ENCODE data around the gene AMHR2. TPM values are rescaled to one million over a fixed set of nuclear protein-coding genes. Genes with fewer than 3 reads are reported as not detected.

The AMHR2 gene
- total RNA-seq, 2 experiments from 2014 or later: not detected

DNA sequence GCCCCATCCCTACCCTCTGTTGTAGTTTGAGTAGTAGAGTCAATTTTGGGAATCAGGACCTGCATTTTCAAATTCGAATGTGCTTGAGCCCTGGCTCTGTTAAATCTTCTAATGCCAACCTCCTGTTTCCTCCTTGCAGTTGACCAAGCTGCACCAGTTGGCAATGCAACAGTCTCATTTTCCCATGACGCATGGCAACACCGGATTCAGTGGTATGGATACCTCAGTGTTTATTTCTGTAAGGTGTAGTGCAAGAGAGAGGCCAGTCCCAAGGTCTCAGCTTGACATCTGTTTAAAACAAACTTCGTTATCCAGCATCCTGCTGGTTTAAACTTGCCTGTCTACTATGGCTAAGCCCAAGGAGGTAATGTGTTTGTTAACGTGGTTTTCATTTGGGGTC is 43.4 kb downstream of the AMHR2 start:
- ChIA-PET POLR2A (interaction anchor here (1.0 kb wide), 1 partner anchor 8 kb away, joined by 5 read pairs; no protein-coding TSS in a partner anchor), CTCF (interaction anchor here (3.1 kb wide), 1 partner anchor 9 kb away, joined by 15 read pairs; no protein-coding TSS in a partner anchor)
- peaks cover 25% of the 10 kb centered on the region for H3K4me1 Mint-ChIP-seq (ENCODE audit: low read depth)
- DNase-seq (no peak), ATAC-seq (no peak)
- H3K27ac Mint-ChIP-seq: peak overlapping the region; percentile 5
- no peaks in the 10 kb centered on the region for H3K27me3 Mint-ChIP-seq (ENCODE audit: low read depth)
- peaks cover 82% of the 10 kb centered on the region for H3K36me3 Mint-ChIP-seq (ENCODE audit: low read depth)
- no peak overlapping the region for H3K4me3 Mint-ChIP-seq
- H3K9me3 Mint-ChIP-seq (ENCODE audit: insufficient read depth): no peaks in the 10 kb centered on the region

DNA sequence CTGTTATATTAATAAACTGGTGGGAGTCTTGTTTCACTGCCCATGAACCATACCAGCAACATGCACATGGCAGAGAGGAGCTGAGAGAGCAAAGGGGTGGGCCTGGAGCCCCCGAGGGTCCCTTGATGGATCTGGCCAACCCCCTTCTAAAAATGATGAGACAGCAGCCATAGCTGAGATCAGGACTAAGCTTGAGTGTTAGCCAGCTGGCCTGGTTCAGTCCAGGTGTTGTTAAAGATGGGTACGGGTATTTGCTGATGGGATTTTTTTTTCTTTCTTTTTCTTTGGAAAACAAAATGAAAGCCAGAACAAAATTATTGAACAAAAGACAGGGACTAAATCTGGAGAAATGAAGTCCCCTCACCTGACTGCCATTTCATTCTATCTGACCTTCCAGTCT is 44.2 kb downstream of the AMHR2 start:
- ChIA-PET CTCF (interaction anchor here (0.6 to 1.6 kb wide), 4 partner anchors 9 to 115 kb away, joined by 3 to 7 read pairs (median 4); no protein-coding TSS in a partner anchor), POLR2A (interaction anchor here (1.0 kb wide), 1 partner anchor 9 kb away, joined by 5 read pairs; no protein-coding TSS in a partner anchor)
- H3K27ac Mint-ChIP-seq: no peak overlapping the region
- no peak for ATAC-seq
- no peaks in the 10 kb centered on the region for H3K27me3 Mint-ChIP-seq (ENCODE audit: low read depth)
- peaks cover 81% of the 10 kb centered on the region for H3K36me3 Mint-ChIP-seq (ENCODE audit: low read depth)
- H3K9me3 Mint-ChIP-seq (ENCODE audit: insufficient read depth): no peaks in the 10 kb centered on the region
- H3K4me3 Mint-ChIP-seq: no peak overlapping the region
- H3K4me1 Mint-ChIP-seq (ENCODE audit: low read depth): peaks cover 25% of the 10 kb centered on the region
- DNase-seq: no peak

DNA sequence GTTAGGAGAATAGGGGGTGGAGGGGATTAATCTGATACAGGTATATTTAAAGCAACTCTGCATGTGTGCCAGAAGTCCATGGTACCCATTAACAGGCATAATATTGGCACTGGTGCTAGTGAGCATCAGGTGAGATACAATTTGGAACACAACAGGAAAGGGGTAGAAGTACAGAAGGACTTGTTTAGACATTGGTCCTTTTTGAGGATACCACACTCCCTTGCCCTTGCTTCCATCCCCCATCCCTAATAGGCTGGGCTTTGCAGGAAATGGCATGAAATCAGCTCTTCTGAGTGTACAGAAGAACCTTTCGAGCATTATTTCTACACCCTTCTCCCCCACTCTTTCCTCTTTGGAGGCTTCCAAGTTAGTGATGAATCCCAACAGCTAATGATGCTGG is 44.6 kb downstream of the AMHR2 start:
- Mint-ChIP-seq H3K36me3 (ENCODE audit: low read depth) (peaks cover 80% of the 10 kb centered on the region), H3K27ac (no peak overlapping the region), H3K4me3 (no peak overlapping the region), H3K9me3 (ENCODE audit: insufficient read depth) (no peaks in the 10 kb centered on the region), H3K4me1 (ENCODE audit: low read depth) (peaks cover 27% of the 10 kb centered on the region), H3K27me3 (ENCODE audit: low read depth) (no peaks in the 10 kb centered on the region)
- CTCF ChIA-PET: interaction anchor here (0.6 to 1.6 kb wide), 4 partner anchors 9 to 116 kb away, joined by 3 to 7 read pairs (median 4); no protein-coding TSS in a partner anchor
- POLR2A ChIA-PET: interaction anchor here (1.0 kb wide), 1 partner anchor 10 kb away, joined by 5 read pairs; no protein-coding TSS in a partner anchor
- ATAC-seq: no peak
- no peak for DNase-seq

DNA sequence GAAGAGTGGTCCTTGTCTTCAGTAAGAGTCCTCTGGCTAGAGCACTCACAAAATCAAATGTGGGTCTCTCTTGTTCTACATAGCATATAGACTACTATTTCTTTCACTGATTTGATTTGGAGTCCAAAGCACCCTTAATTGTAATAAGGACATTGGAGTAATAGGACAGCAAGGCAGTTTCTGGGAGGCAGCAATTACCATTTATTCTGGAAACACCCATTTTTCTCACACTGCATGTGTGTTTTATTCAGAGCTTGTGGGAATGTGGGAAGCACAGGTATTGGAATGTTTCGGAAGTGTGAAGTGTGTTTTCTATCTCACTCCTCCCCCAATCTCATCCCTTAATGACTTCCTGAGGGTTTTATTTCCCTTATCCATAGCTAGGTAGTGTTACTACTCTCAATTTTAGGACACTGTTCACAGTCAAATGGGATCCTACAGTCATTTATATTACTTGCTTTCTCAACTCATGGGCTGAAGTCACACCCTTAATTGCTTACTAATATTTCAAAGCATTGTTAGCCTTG is 48.5 kb downstream of the AMHR2 start:
- Mint-ChIP-seq H3K4me3 (no peak overlapping the region), H3K36me3 (ENCODE audit: low read depth) (peaks cover 81% of the 10 kb centered on the region), H3K4me1 (ENCODE audit: low read depth) (peaks cover 52% of the 10 kb centered on the region), H3K9me3 (ENCODE audit: insufficient read depth) (no peaks in the 10 kb centered on the region), H3K27me3 (ENCODE audit: low read depth) (no peaks in the 10 kb centered on the region), H3K27ac (no peak overlapping the region)
- no peak for DNase-seq
- ChIA-PET POLR2A (interaction anchor here (0.7 to 1.3 kb wide), 3 partner anchors 9 to 24 kb away, joined by 3 to 5 read pairs (median 3); no protein-coding TSS in a partner anchor), CTCF (interaction anchor here (0.9 to 8.6 kb wide), 5 partner anchors 10 to 151 kb away, joined by 3 to 78 read pairs (median 20); partner anchors contain the start of gene AAAS)
- no peak for ATAC-seq

DNA sequence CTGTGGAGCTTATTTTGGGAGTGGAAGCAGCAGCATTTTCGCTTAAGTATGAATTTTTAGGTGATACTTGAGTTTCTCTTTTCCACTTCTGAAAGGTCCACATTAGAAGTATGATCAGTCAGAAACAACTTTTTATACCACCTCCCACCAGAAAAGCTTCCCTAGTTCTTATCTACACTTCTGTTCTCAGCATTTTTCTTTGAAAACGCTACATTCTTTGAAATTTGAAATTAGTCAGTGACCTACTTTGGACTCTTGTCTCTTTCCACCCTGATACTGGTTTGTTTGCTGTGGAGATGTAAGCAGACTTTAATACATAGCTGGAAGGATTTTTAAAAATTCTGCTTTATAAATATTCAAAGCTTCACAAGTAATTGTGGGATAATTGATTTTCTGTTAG is 50.4 kb downstream of the AMHR2 start:
- CTCF ChIA-PET: interaction anchor here (0.9 to 8.6 kb wide), 7 partner anchors 8 to 153 kb away, joined by 3 to 78 read pairs (median 9); partner anchors contain the start of gene AAAS
- Mint-ChIP-seq H3K36me3 (ENCODE audit: low read depth) (peaks cover 79% of the 10 kb centered on the region), H3K9me3 (ENCODE audit: insufficient read depth) (no peaks in the 10 kb centered on the region), H3K27ac (peak overlapping the region; percentile 35), H3K4me3 (no peak overlapping the region), H3K27me3 (ENCODE audit: low read depth) (no peaks in the 10 kb centered on the region), H3K4me1 (ENCODE audit: low read depth) (peaks cover 47% of the 10 kb centered on the region)
- no peak for ATAC-seq
- no peak for DNase-seq
- POLR2A ChIA-PET: interaction anchor here (1.2 to 2.3 kb wide), 3 partner anchors 9 to 16 kb away, joined by 3 to 8 read pairs (median 5); no protein-coding TSS in a partner anchor

DNA sequence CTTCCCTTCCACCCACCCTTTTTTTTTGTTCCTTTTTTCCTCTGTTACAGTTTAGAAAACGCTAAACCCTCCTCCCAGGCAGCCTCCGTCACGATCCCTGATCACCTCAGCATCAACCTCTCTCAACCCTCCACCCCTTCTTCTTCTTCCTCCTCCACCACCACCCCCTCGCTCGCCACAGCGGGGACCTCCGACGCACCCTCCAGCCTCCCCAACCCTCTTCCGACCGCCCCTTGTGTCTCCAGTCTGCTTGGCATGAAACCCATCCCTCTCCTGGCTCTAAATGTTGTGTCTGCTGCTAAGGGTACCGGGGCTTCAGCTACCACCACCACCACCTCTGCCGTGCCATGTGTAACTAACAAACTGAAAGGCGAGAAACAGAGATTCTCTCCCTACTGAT is 51.2 kb downstream of the AMHR2 start:
- peaks cover 48% of the 10 kb centered on the region for H3K4me1 Mint-ChIP-seq (ENCODE audit: low read depth)
- ATAC-seq (peak; percentile 12), DNase-seq (no peak)
- no peaks in the 10 kb centered on the region for H3K9me3 Mint-ChIP-seq (ENCODE audit: insufficient read depth)
- peaks cover 82% of the 10 kb centered on the region for H3K36me3 Mint-ChIP-seq (ENCODE audit: low read depth)
- ChIA-PET POLR2A (interaction anchor here (0.5 to 2.7 kb wide), 6 partner anchors 8 to 24 kb away, joined by 4 to 16 read pairs (median 6); partner anchors contain the start of gene MAP3K12), CTCF (interaction anchor here (0.7 to 8.6 kb wide), 10 partner anchors 14 to 241 kb away, joined by 3 to 78 read pairs (median 9); partner anchors contain the start of genes AAAS, MAP3K12 and TARBP2)
- no peaks in the 10 kb centered on the region for H3K27me3 Mint-ChIP-seq (ENCODE audit: low read depth)
- H3K27ac Mint-ChIP-seq: peak overlapping the region; percentile 35
- no peak overlapping the region for H3K4me3 Mint-ChIP-seq

DNA sequence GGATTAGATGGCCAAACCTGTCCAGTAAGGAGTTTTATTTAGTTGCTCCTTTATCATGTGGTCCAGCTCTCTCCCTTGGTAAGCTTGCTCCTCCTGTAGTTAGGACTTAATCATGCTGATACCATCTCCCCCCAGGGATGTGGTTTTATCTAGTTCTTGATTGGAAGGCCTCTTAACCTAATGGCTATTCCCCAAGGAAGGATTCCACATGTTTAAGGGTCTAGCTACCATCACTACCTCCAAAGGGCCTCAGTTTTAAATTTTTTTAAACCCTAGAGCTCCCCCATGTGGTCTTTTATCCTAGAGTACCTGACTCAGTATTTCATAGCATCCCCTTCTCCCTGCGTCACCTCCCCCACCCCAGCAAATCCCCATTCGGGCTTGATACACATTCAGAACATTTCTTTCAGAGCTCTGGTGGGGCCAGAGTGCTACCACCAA is 53.1 kb downstream of the AMHR2 start:
- H3K27ac Mint-ChIP-seq: peak overlapping the region; percentile 43
- H3K36me3 Mint-ChIP-seq (ENCODE audit: low read depth): peaks cover 82% of the 10 kb centered on the region
- ChIA-PET POLR2A (interaction anchor here (0.5 to 2.7 kb wide), 7 partner anchors 21 to 110 kb away, joined by 3 to 16 read pairs (median 6); partner anchors contain the start of genes MAP3K12, SP1 and TARBP2), CTCF (interaction anchor here (0.8 to 8.6 kb wide), 19 partner anchors 8 to 199 kb away, joined by 3 to 78 read pairs (median 7); partner anchors contain the start of genes AAAS, ATP5MC2, MAP3K12 and TARBP2)
- DNase-seq (no peak), ATAC-seq (no peak)
- H3K4me3 Mint-ChIP-seq: no peak overlapping the region
- no peaks in the 10 kb centered on the region for H3K27me3 Mint-ChIP-seq (ENCODE audit: low read depth)
- no peaks in the 10 kb centered on the region for H3K9me3 Mint-ChIP-seq (ENCODE audit: insufficient read depth)
- peaks cover 40% of the 10 kb centered on the region for H3K4me1 Mint-ChIP-seq (ENCODE audit: low read depth)

DNA sequence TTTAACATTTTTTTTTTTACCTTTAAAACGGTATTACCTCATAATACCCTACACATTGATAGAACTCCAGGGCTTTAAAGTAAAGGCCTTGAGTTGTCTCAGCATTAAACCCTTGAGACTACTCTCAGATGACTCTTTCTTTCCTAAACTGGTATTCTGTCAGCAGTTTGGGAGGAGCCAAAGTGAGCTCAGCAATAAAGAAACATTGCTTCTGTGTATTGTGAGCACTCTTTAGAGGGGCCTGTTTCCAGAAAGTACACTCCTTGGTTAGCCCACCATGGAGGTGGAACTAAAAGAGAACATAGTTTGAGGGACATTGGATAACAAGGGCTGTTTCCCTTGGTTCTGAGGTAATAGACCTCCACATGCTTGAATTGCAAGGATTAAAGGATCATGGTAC is 55.2 kb downstream of the AMHR2 start:
- no peak for ATAC-seq
- ChIA-PET CTCF (interaction anchor here (1.0 to 8.6 kb wide), 3 partner anchors 13 to 127 kb away, joined by 3 to 78 read pairs (median 8); no protein-coding TSS in a partner anchor), POLR2A (interaction anchor here (0.7 to 1.0 kb wide), 3 partner anchors 13 to 15 kb away, joined by 3 read pairs; no protein-coding TSS in a partner anchor)
- H3K27me3 Mint-ChIP-seq (ENCODE audit: low read depth): no peaks in the 10 kb centered on the region
- H3K4me1 Mint-ChIP-seq (ENCODE audit: low read depth): peaks cover 24% of the 10 kb centered on the region
- H3K36me3 Mint-ChIP-seq (ENCODE audit: low read depth): peaks cover 78% of the 10 kb centered on the region
- no peaks in the 10 kb centered on the region for H3K9me3 Mint-ChIP-seq (ENCODE audit: insufficient read depth)
- H3K4me3 Mint-ChIP-seq: no peak overlapping the region
- no peak overlapping the region for H3K27ac Mint-ChIP-seq
- DNase-seq: no peak

DNA sequence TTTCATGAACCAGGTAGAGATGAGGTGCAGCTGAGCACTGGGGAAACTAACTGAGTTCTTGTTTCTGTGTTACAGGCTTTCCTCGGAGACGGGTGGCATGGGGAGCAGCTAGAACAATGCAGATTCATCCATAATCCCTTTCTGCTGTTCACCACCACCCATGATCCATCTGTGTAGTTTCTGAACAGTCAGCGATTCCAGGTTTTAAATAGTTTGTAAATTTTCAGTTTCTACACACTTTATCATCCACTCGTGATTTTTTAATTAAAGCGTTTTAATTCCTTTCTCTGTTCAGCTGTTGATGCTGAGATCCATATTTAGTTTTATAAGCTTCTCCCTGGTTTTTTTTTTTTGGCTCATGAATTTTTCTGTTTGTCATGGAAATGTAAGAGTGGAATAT is 55.7 kb downstream of the AMHR2 start:
- peaks cover 78% of the 10 kb centered on the region for H3K36me3 Mint-ChIP-seq (ENCODE audit: low read depth)
- ChIA-PET CTCF (interaction anchor here (8.6 kb wide), 1 partner anchor 31 kb away, joined by 78 read pairs; no protein-coding TSS in a partner anchor), POLR2A (interaction anchor here (0.8 to 1.0 kb wide), 2 partner anchors 13 to 15 kb away, joined by 3 read pairs; no protein-coding TSS in a partner anchor)
- H3K4me1 Mint-ChIP-seq (ENCODE audit: low read depth): peaks cover 20% of the 10 kb centered on the region
- H3K4me3 Mint-ChIP-seq: no peak overlapping the region
- DNase-seq: no peak
- no peak for ATAC-seq
- H3K27me3 Mint-ChIP-seq (ENCODE audit: low read depth): no peaks in the 10 kb centered on the region
- H3K27ac Mint-ChIP-seq: no peak overlapping the region
- no peaks in the 10 kb centered on the region for H3K9me3 Mint-ChIP-seq (ENCODE audit: insufficient read depth)

DNA sequence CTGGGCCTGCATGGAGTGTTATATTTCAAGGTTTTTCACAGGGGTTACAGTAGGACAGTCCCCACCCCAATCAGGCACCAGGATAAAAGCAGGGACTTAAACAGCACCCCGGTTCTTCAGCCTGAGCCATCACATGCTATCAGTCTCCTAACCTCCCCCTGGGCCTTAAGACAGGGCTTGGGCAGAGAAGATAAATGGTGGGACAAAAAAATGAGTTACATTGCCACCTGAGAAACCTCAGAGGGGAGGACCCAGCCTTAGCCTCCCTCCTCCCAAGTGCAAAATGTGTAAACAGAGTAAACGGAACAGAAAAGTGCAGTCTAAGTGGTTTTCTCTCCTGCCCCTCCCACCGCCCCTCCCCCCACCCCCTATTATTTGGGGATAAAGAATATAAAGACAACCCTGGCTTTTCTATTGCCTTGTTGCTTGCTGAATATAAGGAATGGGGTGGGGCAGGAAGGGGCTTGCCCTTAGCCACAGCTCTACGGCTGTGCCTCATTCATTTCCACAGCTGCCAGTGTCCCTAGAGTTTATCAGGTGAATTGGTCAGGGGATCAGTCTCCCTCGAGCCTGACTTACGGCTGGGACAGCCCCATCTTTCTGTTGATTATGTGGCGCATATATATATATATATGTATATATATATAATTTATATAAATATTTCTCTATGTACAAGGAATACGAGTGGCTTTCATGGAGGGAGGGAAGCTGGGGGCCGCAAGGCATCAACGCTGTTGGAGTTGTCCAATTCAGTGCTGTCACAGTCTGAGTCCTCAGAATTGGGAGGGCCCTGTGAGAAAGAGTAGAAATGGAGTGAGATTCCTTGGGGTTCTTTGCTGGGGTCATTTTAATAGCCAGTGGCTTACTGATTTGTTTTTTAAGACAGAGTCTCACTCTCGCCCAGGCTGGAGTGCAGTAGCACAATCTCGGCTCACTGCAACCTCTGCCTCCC is 57.1 kb downstream of the AMHR2 start:
- no peak for ATAC-seq
- H3K27me3 Mint-ChIP-seq (ENCODE audit: low read depth): no peaks in the 10 kb centered on the region
- no peak for DNase-seq
- H3K27ac Mint-ChIP-seq: no peak overlapping the region
- H3K4me1 Mint-ChIP-seq (ENCODE audit: low read depth): peaks cover 7% of the 10 kb centered on the region
- H3K4me3 Mint-ChIP-seq: no peak overlapping the region
- no peaks in the 10 kb centered on the region for H3K9me3 Mint-ChIP-seq (ENCODE audit: insufficient read depth)
- POLR2A ChIA-PET: interaction anchor here (0.9 to 1.4 kb wide), 4 partner anchors 9 to 22 kb away, joined by 3 to 5 read pairs (median 3); no protein-coding TSS in a partner anchor
- H3K36me3 Mint-ChIP-seq (ENCODE audit: low read depth): peaks cover 75% of the 10 kb centered on the region
- CTCF ChIA-PET: interaction anchor here (1.1 to 2.6 kb wide), 8 partner anchors 8 to 195 kb away, joined by 3 to 20 read pairs (median 4); partner anchors contain the start of genes ATP5MC2 and NPFF
